Prostate gland (tissue), 2 donors: ENCODE data around the gene HBZ.

Experiments used
- POLR2A ChIP-seq: fragments of 450-650 bp; IDR thresholded peaks from one replicate; pipeline ENCODE4 v1.6.1; 2016; ENCODE audit warnings: antibody characterized with exemption, mild to moderate bottlenecking
- TF ChIP-seq, protein P1 (sequence below), 4 experiments: fragments of 200-600 bp in 2 of 4; fragments of 450-650 bp in 2 of 4; sonication (generic) in 2 of 4; IDR thresholded peaks; 1 replicate in 3 of 4; 2 replicates in 1 of 4; pipeline ENCODE4 v1.5.1; 2016 to 2019; ENCODE audit warnings: antibody characterized with exemption in 4 of 4, mild to moderate bottlenecking in 2 of 4, moderate library complexity in 2 of 4

- TF ChIP-seq, protein P1, sequence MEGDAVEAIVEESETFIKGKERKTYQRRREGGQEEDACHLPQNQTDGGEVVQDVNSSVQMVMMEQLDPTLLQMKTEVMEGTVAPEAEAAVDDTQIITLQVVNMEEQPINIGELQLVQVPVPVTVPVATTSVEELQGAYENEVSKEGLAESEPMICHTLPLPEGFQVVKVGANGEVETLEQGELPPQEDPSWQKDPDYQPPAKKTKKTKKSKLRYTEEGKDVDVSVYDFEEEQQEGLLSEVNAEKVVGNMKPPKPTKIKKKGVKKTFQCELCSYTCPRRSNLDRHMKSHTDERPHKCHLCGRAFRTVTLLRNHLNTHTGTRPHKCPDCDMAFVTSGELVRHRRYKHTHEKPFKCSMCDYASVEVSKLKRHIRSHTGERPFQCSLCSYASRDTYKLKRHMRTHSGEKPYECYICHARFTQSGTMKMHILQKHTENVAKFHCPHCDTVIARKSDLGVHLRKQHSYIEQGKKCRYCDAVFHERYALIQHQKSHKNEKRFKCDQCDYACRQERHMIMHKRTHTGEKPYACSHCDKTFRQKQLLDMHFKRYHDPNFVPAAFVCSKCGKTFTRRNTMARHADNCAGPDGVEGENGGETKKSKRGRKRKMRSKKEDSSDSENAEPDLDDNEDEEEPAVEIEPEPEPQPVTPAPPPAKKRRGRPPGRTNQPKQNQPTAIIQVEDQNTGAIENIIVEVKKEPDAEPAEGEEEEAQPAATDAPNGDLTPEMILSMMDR (IDR thresholded peaks at IDR 0.05): no peak
- no peak for TF ChIP-seq POLR2A
Measured at GRCh38 chr16:189604-190186, 37.3 kb downstream of the HBZ start.
